Large intestine (tissue), 3 donors: Measurements from ENCODE around the gene STXBP5. TPM values are rescaled to one million over a fixed set of nuclear protein-coding genes. Genes with fewer than 3 reads are reported as not detected.

Experiments
- DNase-seq, 2 donors: peaks; one replicate each; pipeline versions ENCODE4 v3.0.0 to v3.0.0-alpha.2; 2013
- H3K27ac ChIP-seq: one replicate; pipeline ENCODE4 v1.5.1; 2013; ENCODE audit warnings: low read length
- H3K27me3 ChIP-seq: 2 replicates; pipeline ENCODE4 v1.6.1; 2013; ENCODE audit warnings: low read length; ENCODE audit not compliant: control insufficient read depth, insufficient read depth
- H3K36me3 ChIP-seq: 2 replicates; pipeline ENCODE4 v1.6.1; 2013; ENCODE audit warnings: low read length; ENCODE audit not compliant: control insufficient read depth, insufficient read depth
- H3K4me1 ChIP-seq: one replicate; pipeline ENCODE4 v1.6.1; 2013; ENCODE audit warnings: low read length; ENCODE audit not compliant: control insufficient read depth, insufficient read depth
- H3K4me3 ChIP-seq: one replicate; pipeline ENCODE4 v1.5.1; 2013; ENCODE audit warnings: low read length
- H3K9me3 ChIP-seq: one replicate; pipeline ENCODE4 v1.6.1; 2013; ENCODE audit warnings: mild to moderate bottlenecking, low read depth, low read length, moderate library complexity; ENCODE audit not compliant: control insufficient read depth
- WGBS: methylation state at CpG from one replicate; pipeline ENCODE4 v1.1.5; 2013; ENCODE audit warnings: low lambda C conversion rate; ENCODE audit not compliant: insufficient coverage; 5-methylcytosine and 5-hydroxymethylcytosine counted together
- polyA plus RNA-seq: library from polyadenylated mRNA; unstranded; fragments of 120-200 nt; gene quantifications from one replicate; pipeline ENCODE4 v1.2.1, GENCODE V29; 2013

Gene STXBP5
- polyA plus RNA-seq, 1 donor: 20.5 TPM

DNA sequence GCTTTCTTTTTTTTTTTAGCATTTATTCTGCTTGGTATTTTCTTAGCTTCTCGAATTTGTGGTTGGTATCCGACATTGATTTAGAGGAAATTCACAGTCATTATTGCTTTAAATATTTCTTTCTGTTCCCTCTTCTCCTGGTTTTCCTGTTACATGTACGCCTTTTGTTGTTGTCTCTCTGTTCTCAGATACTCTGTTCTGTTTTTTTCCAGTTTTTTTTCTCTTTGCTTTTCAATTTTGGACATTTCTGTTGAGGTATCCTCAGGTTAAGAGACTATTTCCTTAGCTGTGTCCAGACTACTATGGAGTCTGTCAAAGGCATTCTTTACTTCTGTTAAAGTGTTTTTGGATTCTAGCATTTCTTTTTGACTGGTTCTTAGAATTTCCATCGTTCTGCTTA is 17.5 kb downstream of the STXBP5 start:
- WGBS: 77% methylated on average over 4 of the region's 4 CpGs
- Histone ChIP-seq H3K27me3 (no peaks in the 10 kb centered on the region), H3K27ac (no peak overlapping the region), H3K4me1 (peaks cover 6% of the 10 kb centered on the region), H3K36me3 (peaks cover 11% of the 10 kb centered on the region), H3K9me3 (no peaks in the 10 kb centered on the region), H3K4me3 (no peak overlapping the region)
- DNase-seq: no peak

DNA sequence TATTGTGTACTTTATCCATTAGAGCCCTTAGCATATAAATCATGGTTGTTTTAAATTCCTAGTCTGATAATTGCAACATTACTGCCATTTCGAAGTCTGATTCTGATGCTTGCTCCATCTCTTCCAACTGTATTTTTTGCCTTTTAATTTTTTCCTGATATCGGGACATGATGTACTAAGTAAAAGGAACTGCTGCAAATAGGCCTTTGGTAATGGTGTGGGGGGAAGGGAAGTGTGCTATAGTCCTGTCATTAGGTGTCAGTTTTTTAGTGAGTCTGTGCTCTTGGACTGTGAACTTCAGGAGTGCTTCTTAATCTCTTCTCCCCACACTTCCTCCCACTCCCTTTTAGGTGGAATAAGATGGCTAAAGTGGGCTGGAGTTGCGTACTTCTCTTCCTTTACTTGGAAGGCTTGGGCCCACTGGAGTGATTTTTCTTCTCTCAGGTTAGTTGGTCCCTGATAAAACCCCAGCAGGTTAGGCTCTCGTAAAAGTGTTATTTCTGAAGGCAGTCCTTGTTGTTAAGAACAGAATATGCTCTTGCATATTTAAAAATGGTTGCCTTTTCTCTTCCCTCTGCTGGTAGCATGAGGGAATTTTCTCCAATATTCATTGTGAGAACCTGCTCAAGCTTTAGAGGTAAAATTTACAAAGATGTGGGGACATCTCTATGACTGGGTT is 18.1 kb downstream of the STXBP5 start:
- Histone ChIP-seq H3K9me3 (no peaks in the 10 kb centered on the region), H3K27me3 (no peaks in the 10 kb centered on the region), H3K27ac (peak overlapping the region; percentile 25), H3K4me1 (peaks cover 6% of the 10 kb centered on the region), H3K4me3 (no peak overlapping the region), H3K36me3 (peaks cover 11% of the 10 kb centered on the region)
- peak in 1 of 2 donors; percentile 58 for DNase-seq
- WGBS: no CpG with 5 or more reads among the region's 4 CpGs

DNA sequence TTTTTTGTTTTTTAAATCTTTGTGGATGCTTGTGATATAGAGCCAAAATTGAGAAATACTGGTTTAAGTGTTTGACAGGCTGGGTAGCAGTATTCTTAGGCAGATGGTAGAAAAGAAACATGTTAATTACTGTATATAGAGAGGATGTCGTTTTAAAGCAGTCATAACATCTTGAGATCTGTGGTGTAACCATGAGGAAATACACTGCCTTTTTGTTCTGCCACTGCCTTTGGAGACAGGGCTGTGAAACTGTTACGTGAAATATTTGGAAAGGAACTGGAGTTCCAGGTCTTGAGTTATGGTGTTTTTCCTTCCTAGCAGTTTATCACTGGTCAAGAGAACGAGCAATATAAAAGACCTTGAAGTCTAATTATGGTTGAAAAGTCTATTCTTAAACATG is 19.5 kb downstream of the STXBP5 start:
- WGBS: no CpG with 5 or more reads among the region's 3 CpGs
- no peak overlapping the region for H3K4me3 ChIP-seq
- no peak for DNase-seq
- peaks cover 6% of the 10 kb centered on the region for H3K4me1 ChIP-seq
- no peak overlapping the region for H3K27ac ChIP-seq
- H3K27me3 ChIP-seq: no peaks in the 10 kb centered on the region
- H3K36me3 ChIP-seq: peaks cover 9% of the 10 kb centered on the region
- no peaks in the 10 kb centered on the region for H3K9me3 ChIP-seq

DNA sequence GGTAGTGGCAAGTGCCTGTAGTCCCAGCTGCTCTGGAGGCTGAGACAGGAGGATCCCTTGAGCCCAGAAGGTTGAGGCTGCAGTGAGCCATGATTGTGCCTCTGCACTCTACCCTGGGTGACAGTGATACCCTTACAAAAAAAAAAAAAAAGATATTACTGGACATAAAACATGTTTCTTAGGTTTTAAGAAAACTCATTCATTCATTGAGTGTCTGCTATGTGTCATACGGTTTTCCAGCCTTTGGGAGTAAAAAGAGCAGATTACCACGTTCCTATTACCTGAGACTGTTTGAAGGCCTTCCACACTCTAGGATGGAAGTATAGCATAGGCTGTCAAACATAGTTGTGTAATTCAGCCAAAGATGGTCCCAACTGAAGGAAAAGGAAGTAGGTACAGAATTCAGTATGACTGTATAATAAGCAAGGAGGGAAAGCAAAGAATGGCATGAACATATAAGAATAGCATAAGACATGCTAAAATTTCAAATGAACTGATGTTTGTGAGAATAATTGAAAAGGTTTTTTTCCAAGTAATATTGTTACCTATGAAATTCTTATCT is 22.0 kb downstream of the STXBP5 start:
- Histone ChIP-seq H3K4me3 (no peak overlapping the region), H3K4me1 (peaks cover 6% of the 10 kb centered on the region), H3K36me3 (peaks cover 9% of the 10 kb centered on the region), H3K9me3 (no peaks in the 10 kb centered on the region), H3K27ac (no peak overlapping the region), H3K27me3 (no peaks in the 10 kb centered on the region)
- no CpG with 5 or more reads among the region's 2 CpGs for WGBS
- no peak for DNase-seq

DNA sequence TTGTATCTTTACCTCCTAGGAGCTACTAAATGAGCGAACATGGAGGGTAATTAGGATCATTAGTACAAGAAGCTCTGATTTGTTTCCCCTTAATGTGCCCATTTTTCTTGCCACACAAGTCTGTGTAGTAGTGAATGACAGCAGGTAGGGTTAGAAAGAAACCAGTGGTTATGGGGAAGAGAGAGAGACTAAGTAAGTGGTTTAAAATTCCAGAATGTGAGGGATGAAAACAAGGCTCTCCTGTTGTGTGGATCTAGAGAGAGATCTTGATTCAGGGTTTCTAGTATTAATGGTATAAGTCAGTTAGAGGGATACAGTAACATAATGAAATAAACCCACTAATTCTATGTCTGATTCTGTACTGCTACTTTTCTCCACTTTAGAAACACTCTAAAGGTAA is 22.7 kb downstream of the STXBP5 start:
- WGBS: no CpG with 5 or more reads among the region's 1 CpG
- Histone ChIP-seq H3K36me3 (peaks cover 9% of the 10 kb centered on the region), H3K27ac (no peak overlapping the region), H3K9me3 (no peaks in the 10 kb centered on the region), H3K27me3 (no peaks in the 10 kb centered on the region), H3K4me3 (no peak overlapping the region), H3K4me1 (peaks cover 6% of the 10 kb centered on the region)
- DNase-seq: no peak

DNA sequence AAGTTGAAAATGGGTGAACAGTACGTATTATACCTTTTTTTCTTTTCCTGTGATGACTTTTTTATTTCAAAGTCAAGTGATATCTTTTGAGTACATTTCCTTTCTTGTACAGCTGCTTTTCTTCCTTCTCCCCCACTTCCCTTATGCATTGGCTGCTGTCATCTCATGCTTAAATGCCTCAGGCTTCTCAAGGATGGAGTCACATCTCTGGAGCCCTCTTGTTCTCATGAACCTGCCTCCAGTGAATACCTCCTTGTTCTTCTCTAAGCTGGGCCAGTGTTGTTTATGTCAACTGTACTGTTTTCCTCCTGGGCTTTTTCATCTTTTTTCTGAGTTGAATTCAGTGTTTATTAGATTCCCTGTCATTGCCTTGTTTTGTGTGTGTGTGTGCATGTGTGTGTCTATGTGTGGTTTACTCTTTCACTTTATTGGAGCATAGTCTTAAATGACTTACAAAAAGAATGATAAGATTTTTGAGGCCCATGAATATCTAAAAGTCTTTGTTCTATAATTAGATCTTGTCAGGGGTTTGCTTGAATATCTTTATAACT is 23.6 kb downstream of the STXBP5 start:
- no peaks in the 10 kb centered on the region for H3K27me3 ChIP-seq
- no peaks in the 10 kb centered on the region for H3K9me3 ChIP-seq
- DNase-seq: no peak
- peaks cover 9% of the 10 kb centered on the region for H3K36me3 ChIP-seq
- H3K4me3 ChIP-seq: no peak overlapping the region
- WGBS: 100% methylated on average over 1 of the region's 1 CpG
- H3K27ac ChIP-seq: no peak overlapping the region
- no peaks in the 10 kb centered on the region for H3K4me1 ChIP-seq

DNA sequence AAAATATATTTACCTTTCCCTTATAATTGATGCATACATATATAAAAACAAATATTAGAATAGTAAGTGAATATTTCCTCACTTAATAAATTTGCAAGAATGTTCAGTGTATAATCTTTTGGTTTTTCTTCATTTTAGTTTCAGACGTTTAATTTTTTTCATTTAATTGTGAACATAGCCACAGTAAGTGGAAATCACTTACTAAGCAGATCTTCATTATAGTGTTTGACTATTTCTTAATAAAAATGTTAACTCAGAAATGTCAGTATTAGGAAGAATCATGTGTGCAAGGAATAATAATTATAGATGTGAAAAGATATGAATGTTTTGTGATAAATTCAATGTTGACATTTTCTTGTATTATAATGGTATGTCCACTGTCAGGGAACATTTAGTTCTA is 27.4 kb downstream of the STXBP5 start:
- no peak overlapping the region for H3K27ac ChIP-seq
- no peaks in the 10 kb centered on the region for H3K36me3 ChIP-seq
- H3K4me3 ChIP-seq: no peak overlapping the region
- H3K4me1 ChIP-seq: no peaks in the 10 kb centered on the region
- DNase-seq: no peak
- H3K9me3 ChIP-seq: no peaks in the 10 kb centered on the region
- H3K27me3 ChIP-seq: no peaks in the 10 kb centered on the region
- 100% methylated on average over 1 of the region's 1 CpG for WGBS

DNA sequence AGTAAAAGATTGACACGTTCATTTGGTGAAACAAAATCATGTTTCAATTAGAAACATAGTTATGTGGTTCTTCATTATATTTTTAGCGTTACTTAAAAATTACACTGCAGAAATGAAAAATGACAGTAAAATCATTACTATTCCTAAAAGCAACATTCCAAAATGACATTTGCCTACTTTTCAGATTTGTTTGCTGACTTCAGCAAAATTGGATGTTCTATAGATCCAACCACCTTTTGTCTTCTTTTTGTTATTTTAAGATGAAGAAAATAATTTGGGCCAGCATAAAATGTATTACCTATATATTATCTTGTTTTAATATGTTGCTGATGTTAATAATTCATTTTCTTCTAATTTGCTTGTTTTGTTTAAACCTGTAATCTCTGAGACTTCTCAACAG is 30.5 kb downstream of the STXBP5 start:
- Histone ChIP-seq H3K36me3 (peaks cover 7% of the 10 kb centered on the region), H3K27ac (no peak overlapping the region), H3K27me3 (no peaks in the 10 kb centered on the region), H3K4me1 (no peaks in the 10 kb centered on the region), H3K4me3 (no peak overlapping the region), H3K9me3 (no peaks in the 10 kb centered on the region)
- 100% methylated on average over 2 of the region's 2 CpGs for WGBS
- DNase-seq: no peak

DNA sequence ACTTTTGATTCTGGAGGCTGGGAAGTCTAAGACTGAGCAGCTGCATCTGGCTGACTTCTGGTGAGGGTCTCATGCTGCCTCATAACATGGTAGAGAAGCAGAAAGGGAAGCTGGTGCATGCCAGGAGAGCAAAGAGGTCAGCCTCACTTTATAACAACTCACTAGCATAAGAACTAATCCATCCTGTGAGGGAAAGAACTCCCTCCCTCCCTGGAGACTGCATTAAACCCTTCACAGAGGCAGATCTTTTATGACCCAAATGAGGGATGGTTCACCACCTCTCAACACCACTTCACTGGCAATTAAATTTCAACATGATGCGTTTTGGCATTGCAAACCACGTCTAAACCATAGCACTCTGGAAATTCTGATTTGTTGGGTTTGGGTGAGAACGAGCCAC is 33.9 kb downstream of the STXBP5 start:
- no peaks in the 10 kb centered on the region for H3K4me1 ChIP-seq
- H3K27me3 ChIP-seq: no peaks in the 10 kb centered on the region
- no peaks in the 10 kb centered on the region for H3K9me3 ChIP-seq
- H3K4me3 ChIP-seq: no peak overlapping the region
- peaks cover 9% of the 10 kb centered on the region for H3K36me3 ChIP-seq
- no peak overlapping the region for H3K27ac ChIP-seq
- DNase-seq: no peak
- no CpG with 5 or more reads among the region's 3 CpGs for WGBS

DNA sequence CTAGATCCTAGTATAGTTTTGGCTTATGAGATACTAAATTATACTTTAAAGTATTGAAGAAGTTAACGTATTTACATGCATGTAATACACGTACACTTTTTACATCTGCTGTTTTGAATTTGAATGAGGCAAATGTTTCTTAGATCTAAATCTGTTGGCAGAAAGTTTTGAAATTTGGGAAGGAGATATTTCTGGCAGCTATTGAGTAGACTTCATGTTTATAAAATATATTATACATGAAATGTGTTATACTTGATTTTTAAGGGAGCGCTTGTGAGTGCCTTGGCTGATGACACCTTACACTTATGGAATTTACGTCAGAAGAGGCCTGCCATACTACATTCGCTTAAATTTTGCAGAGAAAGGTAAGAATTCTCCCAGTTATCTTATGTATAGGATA is 34.7 kb downstream of the STXBP5 start:
- no peak for DNase-seq
- Histone ChIP-seq H3K27ac (no peak overlapping the region), H3K27me3 (no peaks in the 10 kb centered on the region), H3K4me1 (no peaks in the 10 kb centered on the region), H3K4me3 (no peak overlapping the region), H3K9me3 (no peaks in the 10 kb centered on the region), H3K36me3 (peaks cover 9% of the 10 kb centered on the region)
- WGBS: 100% methylated on average over 1 of the region's 5 CpGs

DNA sequence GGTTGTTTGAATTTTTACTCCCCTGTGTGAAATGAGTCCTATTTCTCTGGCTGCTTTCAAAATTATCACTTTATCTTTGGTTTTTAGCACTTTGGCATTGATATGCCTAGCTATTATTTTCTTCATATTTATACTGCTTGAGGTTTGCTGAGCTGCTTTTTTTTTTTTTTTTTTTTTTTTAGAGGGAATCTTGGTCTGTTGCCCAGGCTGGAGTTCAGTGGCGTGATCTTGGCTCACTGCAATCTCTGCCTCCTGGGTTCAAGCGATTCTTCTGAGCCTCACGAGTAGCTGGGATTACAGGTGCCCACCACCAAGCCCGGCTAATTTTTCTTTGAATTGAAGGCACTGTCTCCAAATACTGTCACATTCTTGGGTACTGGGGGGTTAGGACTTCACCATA is 40.6 kb downstream of the STXBP5 start:
- no peaks in the 10 kb centered on the region for H3K9me3 ChIP-seq
- H3K27me3 ChIP-seq: no peaks in the 10 kb centered on the region
- no peak overlapping the region for H3K4me3 ChIP-seq
- H3K4me1 ChIP-seq: peaks cover 4% of the 10 kb centered on the region
- H3K27ac ChIP-seq: no peak overlapping the region
- no peak for DNase-seq
- 100% methylated on average over 2 of the region's 4 CpGs for WGBS
- peaks cover 11% of the 10 kb centered on the region for H3K36me3 ChIP-seq
